B cell (primary cell): Measurements from ENCODE around the gene TRPM8.

ENCODE experiments used
- CTCF ChIP-seq: fragments of 200-600 bp; IDR thresholded peaks from one replicate; pipeline ENCODE4 v1.8.0; 2022; ENCODE audit warnings: antibody characterized with exemption, mild to moderate bottlenecking
- EZH2 ChIP-seq: IDR thresholded peaks from 2 replicates; pipeline ENCODE4 v1.6.1; 2012; ENCODE audit warnings: borderline replicate concordance, low read depth, mild to moderate bottlenecking, moderate library complexity, low read length; ENCODE audit not compliant: insufficient read depth, poor library complexity, severe bottlenecking

- TF ChIP-seq EZH2 (no peak), CTCF (no peak)
Measured at GRCh38 chr2:234001380-234002160, 84.4 kb downstream of the TRPM8 start.
